GM03348 (cell line): Measurements from ENCODE around the gene UNC13A.

Source experiments
- DNase-seq: peaks from one replicate; pipeline ENCODE4 v3.0.0; 2012; ENCODE audit warnings: low spot score

UNC13A gene

DNA sequence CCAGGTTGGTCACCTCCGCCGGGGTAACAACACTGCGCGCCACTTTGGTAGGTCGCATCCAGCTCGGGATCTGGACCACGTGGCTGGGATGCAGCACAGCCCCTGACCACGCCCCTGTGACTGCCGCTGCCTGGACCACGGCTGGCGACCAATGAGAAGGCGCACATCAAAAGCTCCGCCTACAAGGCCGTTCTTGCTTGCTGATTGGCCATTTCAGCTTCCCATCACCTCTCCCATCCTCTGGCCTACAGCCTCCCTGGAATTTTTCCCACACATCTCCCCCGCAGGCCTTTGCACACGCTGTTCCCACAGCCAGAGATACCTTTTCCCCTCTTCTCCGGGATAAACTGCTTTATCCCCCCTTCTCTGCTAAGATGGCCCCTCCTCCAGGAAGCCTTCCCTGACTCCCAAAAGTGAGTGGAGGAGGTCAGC lies 18.6 kb upstream of the UNC13A start:
- peak; percentile 54 for DNase-seq

DNA sequence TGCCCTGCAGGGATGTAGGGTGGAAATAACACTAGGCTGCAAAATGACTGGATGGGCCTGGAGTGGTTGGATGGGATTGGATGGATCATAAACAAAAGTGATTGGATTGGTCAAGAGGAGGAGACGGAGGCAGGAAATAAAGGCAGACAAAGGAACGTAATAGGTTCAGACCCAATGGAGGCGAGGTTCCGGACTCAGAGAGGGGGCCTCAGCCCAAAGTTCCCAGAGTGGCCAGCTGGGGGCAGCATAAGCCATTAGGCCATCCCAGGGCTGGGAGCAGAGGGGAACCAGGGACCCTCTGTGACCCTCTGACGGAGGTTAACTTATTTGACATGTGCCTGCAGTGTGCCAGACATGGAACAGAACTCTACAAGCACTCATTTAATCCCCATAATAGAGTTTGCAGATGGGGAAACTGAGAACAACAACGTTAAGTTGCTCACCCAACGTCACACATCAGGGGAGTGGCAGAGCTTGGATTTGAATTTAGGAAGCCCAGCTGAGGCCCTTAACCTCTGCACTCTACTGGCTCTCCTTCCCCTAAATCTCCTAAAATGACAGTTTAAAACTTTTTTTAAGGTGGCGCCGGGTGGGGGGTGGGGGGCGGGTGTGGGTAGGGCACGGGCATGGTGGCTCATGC lies 15.8 kb upstream of the UNC13A start:
- DNase-seq: peak; percentile 62

DNA sequence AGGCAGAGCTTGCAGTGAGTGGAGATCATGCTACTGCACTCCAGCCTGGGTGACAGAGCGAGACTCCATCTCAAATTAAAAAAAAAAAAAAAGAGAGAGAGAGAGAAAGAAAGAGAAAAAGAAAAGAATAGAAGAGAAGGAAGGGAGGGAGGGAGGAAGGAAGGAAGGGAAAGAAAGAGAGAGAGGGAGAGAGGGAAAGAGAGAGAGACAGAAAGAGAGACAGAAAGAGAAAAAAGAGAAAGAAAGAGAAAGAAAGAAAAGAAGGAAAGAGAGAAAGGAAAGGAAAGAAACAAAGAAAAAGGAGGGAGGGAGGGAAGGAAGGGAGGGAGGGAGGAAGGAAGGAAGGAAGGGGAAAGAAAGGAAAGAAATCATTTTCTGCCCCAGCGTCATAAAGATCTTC lies 7.0 kb upstream of the UNC13A start:
- no peak for DNase-seq

DNA sequence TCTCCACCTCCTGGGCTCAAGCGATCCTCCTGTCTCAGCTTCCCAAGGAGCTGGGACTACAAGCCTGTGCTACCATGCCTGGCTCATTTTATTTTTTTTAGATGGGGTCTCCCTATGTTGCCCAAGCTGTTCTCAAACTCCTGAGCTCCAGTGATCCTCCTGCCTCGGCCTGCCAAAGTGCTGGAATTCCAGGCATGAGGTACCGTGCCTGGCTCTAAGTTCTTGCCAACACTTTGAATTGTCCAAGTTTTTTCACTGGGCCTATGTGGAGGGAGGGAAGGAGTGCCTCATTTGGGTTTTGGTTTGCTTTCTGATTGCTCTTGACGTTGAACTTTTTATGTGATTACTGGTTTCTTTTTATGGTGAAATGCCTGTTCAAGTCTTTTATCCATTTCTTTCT lies 4.4 kb upstream of the UNC13A start:
- no peak for DNase-seq

DNA sequence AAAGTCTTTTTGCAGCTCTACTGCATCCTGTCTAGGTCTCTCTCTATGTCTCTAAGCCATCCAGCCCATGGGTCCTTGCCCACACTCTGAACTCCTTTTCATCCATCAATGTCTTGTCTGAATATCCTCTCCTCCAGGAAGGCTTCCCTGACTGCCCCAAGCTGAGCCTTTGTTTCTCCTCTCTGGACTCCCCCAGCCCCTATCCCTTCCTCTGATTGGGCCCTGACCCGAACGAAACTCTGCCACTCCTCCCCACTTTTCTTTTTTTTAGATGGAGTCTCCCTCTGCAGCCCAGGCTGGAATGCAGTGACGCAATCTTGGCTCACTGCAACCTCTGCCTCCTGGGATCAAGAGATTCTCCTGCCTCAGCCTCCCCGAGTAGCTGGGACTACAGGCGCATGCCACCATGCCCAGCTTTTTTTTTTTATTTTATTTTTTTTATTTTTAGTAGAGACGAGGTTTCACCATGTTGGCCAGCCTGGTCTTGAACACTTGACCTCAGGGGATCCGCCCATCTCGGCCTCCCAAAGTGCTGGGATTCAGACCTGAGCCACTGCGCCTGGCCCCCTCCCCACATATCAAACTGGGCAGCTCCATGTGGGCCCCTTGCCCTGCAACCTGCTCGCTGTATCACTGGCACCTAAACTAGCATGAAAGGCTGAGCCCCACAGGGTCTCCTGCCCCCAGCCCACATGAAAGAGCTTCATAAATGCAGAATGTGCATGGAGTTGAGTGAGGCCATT lies 870 bp upstream of the UNC13A start:
- DNase-seq: no peak

DNA sequence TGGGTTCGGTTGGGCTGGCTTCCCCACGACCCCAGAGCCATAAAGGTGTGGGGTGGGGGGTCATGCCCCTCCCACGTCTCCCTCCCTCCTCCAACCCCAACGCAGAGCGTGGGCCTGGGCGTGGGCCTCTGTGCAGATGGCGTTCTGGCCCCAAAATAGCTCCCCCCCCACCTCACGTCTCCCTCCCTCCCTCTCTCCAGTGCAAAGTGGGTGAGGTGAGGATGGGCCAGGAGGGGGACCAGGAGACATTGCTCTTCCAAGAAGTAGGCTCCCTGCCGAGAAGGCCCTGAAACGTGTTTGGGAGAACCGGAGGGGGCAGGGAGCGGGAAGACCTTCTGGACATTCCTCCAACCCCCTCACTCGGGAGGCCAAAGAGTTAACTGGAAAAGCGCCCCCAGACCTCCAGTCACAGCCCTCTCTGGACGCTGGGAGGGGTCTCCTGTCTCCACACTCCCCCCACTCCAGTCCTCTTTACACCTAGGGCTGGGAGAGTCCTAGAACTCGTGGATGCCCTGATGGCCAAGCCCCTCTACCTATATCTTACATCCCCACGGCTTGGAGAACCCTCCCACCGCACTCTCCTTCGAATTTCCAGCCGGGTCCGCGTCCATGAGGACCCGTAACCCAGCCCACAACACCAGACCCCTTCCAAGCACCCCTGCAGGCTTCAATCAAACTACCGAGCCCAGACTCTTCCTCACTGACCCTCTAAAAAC lies 855 bp downstream of the UNC13A start:
- DNase-seq: no peak

DNA sequence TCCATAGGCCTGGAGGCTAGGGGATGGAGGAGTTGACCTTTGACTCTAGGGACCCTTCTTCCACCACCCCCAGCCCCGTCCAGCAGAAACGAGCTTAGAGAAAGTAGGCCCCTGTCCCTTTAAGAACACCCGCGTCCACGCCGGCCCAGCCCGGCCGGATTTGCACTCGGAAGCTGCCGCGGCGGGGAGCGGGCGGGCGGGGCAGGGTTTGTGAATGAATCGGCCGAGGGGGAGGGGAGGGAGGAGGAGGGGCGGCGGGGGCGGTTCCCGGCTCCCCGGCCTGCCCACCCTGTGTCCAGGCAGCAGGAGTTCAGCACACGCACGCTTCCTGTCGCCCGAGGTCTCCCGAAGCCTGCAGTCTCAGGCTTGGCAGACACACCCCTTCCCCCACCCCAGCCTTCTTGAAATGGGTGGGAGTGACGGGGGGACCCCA lies 1.5 kb downstream of the UNC13A start:
- peak; percentile 52 for DNase-seq

DNA sequence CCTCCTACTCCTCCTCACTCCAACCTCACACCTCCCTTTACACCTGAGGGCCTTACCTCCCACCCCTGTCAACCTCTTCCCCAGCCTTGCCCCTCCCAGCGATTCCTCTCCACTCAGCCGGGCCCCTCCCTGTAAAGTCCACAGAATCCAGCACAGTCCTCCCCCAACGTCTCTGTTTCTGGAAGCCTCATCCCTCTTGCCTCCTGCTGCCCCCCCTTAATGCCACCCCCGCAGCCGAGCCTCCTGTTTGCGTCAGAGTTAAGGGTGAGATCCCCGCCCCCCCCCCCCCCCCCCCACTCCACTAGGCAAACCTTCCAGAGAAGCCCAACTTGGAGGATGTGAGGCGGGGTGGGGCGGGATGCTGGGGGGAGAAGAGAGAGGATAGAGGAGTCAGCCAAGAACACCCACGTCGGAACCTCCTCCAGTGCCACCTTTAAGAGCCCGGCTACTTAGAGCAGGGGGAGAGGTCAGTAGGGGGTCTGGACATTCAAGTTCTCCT lies 2.1 kb downstream of the UNC13A start:
- peak; percentile 33 for DNase-seq

DNA sequence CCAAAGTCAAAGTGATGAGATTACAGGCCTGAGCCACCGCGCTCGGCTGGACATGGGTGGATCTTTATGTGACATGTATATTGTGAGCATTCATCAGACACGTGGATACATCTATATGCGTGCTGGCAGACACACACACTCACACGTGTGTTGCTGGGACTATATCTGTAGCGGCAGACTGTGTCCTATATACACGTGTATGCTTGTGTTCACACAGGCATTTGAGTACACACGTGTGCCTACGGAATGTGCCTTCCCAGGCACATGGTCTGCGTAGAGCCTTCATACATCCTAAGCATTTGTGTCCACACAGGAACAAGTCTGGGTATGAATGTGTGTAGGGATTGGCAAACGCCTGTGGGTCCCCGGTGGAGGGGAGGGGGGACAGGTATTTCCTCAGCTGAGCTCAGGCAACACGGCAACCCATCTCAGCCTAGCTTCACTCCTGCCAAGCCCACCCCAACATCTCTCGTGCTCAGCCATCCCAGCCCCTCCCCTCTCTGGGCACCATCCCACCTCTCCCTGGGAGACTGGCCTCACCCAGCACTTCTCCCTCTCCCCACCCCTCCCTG lies 2.6 kb downstream of the UNC13A start:
- DNase-seq: no peak

DNA sequence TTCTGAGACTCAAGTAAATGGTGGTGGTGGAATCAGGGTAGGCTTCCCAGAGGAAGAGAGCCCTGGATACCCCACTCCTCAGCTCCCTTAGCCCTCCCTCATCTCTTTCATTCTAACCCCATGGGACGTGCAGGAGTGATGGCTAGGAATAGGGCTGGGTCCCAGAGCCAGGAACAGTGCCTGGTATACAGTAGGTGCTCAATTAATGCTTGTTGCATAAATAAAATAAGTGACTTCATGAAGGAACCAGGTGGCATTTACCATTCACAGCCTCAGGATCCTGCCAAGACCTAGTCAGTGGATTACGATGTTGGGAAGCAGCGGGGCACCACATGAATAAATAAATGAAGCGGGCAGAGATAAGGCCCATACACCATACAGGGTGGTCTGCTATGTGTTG lies 3.9 kb downstream of the UNC13A start:
- no peak for DNase-seq

DNA sequence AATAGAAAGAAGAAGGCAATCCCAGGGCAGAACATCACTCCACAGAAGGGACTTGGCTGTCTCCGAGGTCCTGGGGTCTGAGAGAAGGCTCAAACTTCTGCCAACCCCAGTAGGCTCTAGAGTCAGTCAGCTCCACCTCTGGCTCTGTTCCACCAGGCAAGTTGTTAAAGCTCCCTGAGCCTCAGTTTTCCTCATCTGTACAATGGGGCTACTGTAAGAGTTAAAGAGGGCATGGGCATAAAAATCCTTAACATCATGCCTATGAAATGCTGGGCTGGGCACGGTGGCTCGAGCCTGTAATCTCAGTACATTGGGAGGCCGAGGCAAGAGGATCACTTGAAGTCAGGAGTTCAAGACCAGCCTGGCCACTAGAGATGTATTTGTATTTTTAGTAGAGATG lies 5.1 kb downstream of the UNC13A start:
- DNase-seq: no peak

DNA sequence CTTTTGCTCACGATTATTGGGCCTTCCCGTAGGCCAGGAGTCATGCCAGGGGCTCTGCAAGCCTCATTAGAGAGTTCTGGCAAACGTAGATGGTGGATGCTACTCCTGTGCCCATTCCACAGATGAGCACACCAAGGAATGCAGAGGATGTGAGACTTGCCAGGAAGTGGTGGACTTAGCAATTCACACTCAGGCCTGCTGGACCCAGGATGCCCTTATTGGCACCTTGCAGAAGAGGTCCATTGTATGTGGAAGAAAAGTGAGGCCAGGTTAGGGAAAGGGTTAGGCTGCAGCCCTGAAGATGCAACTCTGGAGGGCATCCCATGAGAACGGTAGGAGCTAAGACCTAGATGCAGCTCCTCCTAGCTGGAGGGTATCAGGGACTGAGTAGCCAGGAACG lies 5.9 kb downstream of the UNC13A start:
- DNase-seq: no peak

DNA sequence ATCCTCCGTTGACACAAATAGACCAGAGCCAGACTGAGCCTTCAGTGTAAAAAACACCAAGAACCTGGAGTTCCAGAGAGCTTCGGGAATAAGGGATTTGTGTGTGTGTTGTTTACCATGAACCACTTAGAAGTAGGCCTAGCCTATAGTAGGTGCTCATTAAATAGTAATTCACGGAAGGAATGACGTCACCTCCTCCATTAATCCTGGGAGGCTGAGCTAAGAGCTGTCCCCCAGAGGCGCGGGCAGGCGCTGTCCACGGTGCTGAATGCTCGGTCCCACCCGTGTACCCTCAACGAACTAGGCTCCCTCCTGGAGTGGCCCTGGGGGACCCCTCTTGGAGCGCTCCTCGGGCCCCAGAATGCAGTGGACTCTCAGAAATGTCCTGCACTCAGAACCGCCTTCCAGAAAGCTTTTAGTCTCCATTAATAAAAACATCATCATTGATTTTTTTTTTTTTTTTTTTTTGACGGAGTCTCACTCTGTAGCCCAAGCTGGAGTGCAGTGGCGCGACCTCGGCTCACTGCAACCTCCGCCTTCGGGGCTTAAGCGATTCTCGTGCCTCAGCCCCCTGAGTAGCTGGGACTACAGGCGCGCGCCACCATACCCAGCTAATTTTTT lies 6.5 kb downstream of the UNC13A start:
- peak; percentile 74 for DNase-seq

DNA sequence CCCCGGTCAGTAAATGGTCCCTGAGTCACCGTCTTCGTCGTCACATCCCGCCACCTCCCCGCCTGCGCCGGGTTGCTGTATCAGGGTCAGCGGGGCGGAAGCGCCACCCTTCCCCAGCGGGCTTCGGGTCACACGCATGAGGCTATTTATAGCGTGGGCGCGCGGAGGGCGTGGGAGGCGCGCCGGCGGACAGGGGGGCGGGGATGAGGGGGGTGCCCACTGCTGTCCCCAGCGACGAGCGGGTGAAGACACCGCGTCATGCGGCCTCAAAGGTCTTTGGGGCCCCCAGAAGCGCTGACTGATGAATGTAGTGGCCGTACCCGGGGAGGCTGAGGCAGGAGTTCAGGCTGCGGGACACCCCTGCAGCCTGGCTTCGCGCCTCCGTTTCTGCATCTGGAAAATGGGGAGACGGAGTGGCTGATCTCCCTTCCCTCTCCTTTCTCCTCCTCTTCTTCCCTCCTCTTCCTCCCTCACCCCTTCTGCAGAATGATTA lies 7.9 kb downstream of the UNC13A start:
- DNase-seq: peak; percentile 79

DNA sequence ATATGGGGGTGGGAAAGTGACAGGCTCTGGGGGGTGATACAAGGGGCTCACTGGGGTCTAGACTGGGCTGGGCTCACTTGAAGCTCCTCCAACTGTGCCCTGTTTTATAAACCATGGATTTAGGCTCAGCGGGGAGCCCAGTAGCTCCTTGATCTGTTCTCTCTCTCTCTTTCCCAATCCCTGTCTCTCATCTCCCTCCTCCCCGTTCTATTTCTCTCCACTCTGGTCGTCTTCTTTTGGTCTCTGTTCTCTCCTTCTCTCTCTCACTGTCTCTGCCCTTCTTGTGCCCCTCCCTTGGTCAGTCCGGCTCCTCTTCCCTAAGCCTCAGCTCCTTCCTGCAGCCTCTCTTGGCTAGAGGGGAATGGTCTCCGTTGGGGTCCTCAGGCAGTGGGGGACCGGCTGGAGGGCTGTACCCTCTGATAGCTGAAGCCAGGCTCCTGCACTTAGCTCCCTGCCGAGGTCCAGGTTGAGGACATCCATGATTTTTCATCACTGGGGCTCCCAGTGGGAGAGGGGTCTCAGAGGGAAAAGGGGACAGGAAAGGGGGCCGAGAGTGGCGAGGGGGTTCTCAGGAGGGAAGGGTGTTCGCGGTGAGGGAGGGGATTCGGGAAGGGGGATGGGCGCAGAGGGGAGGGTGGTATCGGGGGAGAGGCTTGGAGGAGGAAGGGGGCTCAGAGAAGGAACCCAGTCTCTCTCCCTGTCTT lies 8.5 kb downstream of the UNC13A start:
- DNase-seq: no peak

DNA sequence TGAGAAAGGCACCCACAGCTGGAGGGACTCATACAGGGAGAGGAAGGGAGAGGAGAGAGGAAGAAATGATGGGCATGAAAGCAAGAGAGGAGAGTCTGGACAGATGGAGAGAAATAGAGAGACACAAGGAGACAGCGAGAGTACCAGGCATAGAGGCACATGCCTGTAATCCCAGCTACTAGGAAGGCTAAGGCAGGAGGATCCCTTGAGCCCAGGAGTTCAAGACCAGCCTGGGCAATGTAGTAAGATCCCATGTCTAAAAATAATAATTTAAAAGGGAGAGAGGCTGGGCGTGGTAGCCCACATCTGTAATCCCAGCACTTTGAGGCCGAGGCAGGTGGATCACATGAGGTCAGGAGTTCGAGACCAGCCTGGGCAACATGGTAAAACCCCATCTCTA lies 9.3 kb downstream of the UNC13A start:
- DNase-seq: no peak

DNA sequence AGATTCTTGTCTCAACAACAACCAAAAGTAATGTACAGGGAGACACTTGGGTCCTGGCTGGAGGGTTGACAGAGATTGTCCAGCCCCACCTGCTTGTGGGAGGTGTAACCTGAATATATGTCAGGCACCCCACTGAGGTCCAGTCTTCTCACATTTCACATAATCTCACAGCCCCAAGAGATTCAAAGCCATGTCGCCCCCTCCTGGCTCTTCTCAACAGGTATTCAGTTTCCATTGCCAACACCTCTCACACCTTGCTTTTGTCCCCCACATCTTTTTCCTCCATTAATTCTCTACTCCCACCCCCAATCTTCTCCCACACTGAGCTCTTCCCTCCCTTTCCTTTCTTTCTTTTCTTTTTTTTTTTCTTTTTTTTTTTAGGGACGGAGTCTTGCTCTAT lies 11.2 kb downstream of the UNC13A start:
- no peak for DNase-seq

DNA sequence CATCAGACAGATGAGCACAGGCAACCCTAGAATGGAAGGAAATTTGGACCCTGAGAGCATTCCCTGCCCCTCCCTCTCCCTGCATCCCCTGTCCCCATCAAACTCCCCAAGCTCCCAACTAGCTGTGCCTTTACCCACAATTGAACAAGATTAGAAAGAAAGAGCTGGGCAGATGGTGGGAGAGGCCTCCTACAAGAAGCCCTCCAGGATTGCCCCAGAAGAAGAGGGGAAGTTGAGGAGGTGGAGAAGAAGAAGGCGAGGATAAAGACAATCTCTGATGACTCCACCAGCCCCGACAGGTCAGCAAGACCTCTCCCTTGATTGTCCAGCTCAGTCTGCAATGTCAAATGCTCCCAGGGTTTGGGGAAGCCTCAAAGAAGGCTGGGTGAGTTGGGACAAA lies 11.9 kb downstream of the UNC13A start:
- DNase-seq: no peak

DNA sequence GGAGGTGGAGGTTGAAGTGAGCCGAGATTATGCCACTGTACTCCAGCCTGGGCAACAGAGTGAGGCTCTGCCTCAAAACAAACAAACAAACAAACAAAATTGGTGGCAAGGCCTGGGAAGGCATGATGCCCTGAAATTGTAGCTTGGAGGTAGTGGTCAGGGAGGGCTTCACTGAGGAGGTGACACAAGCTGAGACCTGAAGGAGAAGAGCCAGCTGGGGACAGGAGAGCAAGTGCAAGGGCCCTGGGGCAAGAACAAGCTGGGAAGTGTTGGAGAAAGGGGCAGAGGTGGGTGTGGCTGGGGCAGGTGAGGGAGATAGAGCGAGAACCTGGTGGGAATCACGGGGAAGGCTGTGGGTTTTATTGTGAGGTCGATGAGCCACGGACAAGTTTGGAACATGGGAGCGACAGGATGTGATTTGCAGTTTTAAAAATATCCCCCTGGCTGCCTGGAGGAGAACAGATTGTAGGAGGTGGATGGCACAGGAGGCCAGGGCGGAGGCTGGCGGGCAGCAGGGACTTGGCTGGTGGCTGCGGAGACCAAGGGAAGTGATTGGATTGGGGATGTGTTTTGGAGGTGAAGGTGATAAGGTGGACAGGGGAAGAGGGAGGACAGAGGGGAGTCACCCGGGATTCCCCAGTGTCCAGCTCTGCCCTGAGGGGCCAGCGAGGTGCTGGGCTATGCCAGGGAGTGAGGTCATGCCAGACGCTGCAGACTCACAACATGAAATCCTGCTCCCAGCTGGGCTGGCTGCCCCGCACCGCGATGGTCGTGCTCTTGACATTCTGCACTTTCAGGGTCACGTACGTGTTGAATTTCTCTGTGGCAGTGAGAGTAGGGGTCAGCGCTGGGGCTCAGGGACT lies 14.0 kb downstream of the UNC13A start:
- DNase-seq: no peak

DNA sequence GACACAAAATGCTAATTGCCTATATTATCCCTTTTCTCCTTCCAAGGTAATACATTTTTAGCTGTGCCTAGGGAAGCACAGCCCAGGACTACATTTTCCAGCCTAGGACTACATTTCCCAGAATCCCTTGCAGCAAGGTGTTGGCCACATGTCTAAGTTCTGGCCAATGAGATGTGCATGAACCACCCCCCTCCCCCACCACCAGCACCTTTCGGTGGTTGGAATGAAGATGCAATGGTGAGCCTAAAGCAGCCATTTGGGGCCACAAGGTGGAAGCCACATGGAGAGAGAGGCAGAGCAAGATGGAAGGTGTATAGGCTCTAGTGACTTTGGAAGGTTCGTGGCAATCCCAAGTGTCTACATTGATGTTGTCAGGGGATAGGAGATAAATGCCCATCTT lies 16.2 kb downstream of the UNC13A start:
- DNase-seq: no peak
